GM19099 (cell line): ENCODE measurements around the gene DCLK1.

ENCODE experiments used
- POLR2A ChIP-seq: IDR thresholded peaks from 3 replicates; pipeline ENCODE4 v1.6.1; 2011; ENCODE audit warnings: low read depth; ENCODE audit not compliant: insufficient read length; ENCODE audit errors: extremely low read depth

Gene DCLK1

GRCh38 chr13:36135876-36136275 is 4.7 kb upstream of the DCLK1 start:
- TF ChIP-seq POLR2A, result no peak

- TF ChIP-seq POLR2A, result no peak
Measured at GRCh38 chr13:36134632-36135031, 3.5 kb upstream of the DCLK1 start.

- TF ChIP-seq POLR2A, result no peak
Measured at GRCh38 chr13:36133950-36134626, 2.9 kb upstream of the DCLK1 start.

GRCh38 chr13:36132376-36132775 is 1.2 kb upstream of the DCLK1 start:
- TF ChIP-seq POLR2A, result no peak

- TF ChIP-seq POLR2A, result no peak
Measured at GRCh38 chr13:36131931-36132297, 732 bp upstream of the DCLK1 start.

- TF ChIP-seq POLR2A, result no peak
Measured at GRCh38 chr13:36130552-36131221, 495 bp downstream of the DCLK1 start.

GRCh38 chr13:36130193-36130551 is 1.0 kb downstream of the DCLK1 start:
- no peak for TF ChIP-seq POLR2A

- no peak for TF ChIP-seq POLR2A
Measured at GRCh38 chr13:36129539-36129938, 1.6 kb downstream of the DCLK1 start.

- TF ChIP-seq POLR2A, result no peak
Measured at GRCh38 chr13:36126491-36126890, 4.7 kb downstream of the DCLK1 start.

GRCh38 chr13:36125841-36126240 is 5.3 kb downstream of the DCLK1 start:
- no peak for TF ChIP-seq POLR2A

- no peak for TF ChIP-seq POLR2A
Measured at GRCh38 chr13:36124236-36124822, 6.9 kb downstream of the DCLK1 start.

- TF ChIP-seq POLR2A, result no peak
Measured at GRCh38 chr13:36115306-36115705, 15.9 kb downstream of the DCLK1 start.

GRCh38 chr13:36114233-36114632 is 16.9 kb downstream of the DCLK1 start:
- no peak for TF ChIP-seq POLR2A

- TF ChIP-seq POLR2A, result no peak
Measured at GRCh38 chr13:36108954-36109353, 22.2 kb downstream of the DCLK1 start.

GRCh38 chr13:36108342-36108741 is 22.8 kb downstream of the DCLK1 start:
- no peak for TF ChIP-seq POLR2A

GRCh38 chr13:36107521-36107920 is 23.7 kb downstream of the DCLK1 start:
- TF ChIP-seq POLR2A, result no peak
